CD1c-positive myeloid dendritic cell (primary cell): ENCODE results near the gene GPM6B.

Experiments used
- DNase-seq: peaks from one replicate; pipeline ENCODE4 v3.0.0-alpha.2; 2016; ENCODE audit errors: extremely low spot score

GPM6B gene

DNA sequence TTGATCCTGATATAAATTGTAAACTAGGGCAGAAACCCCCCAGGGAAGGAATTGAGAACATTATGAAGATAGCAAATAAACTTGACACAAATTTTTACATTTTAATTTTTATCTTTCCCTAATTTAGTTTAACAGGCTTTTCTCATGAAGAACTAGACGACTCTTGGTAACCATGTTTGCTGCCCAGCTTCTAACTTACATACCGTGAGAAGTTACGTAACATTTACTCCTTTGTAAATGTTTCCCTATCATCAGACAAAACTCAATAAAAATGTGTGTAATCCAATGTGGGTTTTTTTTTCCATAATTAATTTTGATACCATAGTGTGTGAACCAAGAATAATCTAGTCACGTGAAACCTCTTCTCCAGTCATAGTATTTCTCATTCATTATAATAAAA is 48.0 kb downstream of the GPM6B start:
- DNase-seq, result no peak

- DNase-seq, result no peak
Measured at GRCh38 chrX:13764765-13765164, 52.1 kb downstream of the GPM6B start.

DNA sequence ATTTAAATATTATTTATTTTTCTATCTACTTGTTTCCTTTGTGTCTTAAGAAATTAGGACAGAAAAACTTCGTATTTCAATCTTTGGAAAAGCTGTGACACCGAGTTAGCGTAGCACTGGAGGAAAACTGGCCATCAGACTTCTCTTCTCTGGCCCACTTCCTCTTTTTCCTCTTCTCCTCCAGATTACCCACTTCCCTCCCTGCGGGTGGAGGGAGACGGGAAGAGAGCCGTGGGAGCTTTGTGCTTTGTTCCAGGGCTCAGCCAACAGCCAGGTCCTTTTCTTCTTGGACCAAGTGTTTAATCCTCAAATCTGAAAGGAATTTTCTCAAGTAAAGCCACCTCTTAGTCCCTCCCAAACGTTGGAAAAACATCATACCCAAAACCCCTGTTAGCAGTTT is 52.6 kb downstream of the GPM6B start:
- DNase-seq, result peak; percentile 43

DNA sequence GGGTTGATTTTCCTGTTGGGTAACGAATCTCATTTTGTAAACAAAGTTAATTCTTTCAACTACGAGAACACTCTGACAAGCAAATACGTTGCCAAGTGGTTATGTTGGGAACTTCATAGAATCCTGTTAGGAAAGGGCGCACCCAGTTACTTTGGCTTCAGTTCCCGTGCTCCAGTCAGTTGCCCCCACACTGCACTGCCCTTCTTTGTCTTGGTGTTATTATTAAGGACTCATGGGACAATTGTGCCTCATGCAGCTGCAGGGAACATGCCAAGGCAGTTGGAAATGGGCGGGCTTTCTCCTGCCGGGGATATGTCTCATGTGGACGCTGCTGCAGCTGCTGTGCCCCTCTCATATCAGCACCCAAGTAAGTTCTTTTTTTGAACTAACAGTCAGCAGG is 53.4 kb downstream of the GPM6B start:
- no peak for DNase-seq

DNA sequence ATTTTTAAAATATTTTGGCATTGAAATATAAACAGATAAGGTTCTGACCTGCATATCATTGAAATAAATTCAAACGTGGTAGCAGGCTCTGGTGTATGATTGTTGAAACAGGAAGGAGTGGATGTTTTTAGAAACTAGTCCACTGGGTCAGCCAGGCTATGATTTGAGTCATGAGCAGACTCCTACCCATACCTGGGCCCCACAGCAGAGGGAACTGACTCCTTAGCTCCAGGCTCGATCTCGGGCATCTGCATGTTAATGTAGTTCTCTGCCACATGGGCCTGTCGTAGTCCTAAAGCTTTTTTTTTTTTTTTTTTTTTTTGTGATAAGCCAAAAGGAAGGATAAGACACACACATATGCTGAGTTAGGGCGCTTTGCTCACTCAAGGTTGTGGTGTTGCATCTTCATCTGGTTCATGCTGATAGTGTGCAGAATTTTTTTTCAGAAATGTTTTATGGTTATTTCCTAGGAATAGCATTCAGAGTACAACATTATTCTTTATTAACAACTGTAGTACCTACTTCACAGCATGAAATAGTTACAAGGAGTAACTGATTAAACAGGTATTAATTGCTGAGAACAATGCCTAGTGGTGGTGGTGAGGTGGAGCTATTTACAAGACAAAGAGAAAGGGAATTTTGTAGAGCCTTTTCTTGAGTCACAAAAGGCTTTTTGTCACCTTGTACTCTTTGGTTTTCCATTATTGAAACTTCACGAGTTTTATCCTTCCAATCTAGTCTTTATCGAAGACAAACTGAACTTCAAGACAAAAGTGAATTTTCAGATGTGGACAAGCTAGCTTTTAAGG is 55.1 kb downstream of the GPM6B start:
- DNase-seq, result peak; percentile 51

DNA sequence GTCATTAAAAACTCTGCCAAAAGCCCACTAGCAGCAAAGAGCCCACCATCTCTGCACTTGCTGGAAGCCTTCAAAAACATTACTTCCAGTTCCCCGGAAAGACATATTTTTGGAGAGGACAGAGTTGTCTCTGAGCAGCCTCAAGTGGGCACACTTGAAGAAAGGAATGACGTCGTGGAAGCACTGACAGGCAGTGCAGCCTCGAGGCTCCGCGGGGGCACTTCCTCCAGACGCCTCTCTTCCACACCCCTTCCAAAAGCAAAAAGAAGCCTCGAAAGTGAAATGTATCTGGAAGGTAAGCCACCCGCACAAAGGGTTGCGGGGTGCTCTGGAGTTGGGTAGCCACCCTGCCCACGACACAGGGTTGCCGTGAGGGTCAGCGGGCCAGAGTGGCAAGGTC is 56.5 kb downstream of the GPM6B start:
- peak; percentile 36 for DNase-seq

GRCh38 chrX:13759152-13759718 is 57.7 kb downstream of the GPM6B start:
- DNase-seq, result peak; percentile 42

GRCh38 chrX:13756381-13756780 is 60.5 kb downstream of the GPM6B start:
- DNase-seq, result no peak

- no peak for DNase-seq
Measured at GRCh38 chrX:13755254-13755653, 61.6 kb downstream of the GPM6B start.

DNA sequence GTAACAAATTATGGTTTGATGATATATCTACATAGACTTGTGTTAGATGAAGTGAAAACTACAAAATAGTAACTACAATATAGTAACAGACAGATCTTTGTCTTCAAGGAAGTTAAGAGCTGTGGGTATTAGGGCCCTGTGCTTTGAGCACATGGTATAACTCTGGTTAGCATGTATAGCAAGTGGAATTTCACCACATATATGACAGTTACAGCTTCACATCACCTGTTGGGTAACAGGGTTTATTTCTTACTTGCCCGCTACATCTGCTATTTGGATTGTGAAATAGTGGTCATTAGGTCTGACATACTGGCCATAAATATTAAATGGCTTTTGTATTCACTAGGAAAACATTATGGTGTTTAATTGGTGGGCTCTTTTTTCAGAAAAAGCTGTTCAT is 62.1 kb downstream of the GPM6B start:
- no peak for DNase-seq

GRCh38 chrX:13752646-13753045 is 64.2 kb downstream of the GPM6B start:
- DNase-seq, result peak; percentile 63

GRCh38 chrX:13752141-13752540 is 64.8 kb downstream of the GPM6B start:
- no peak for DNase-seq

- peak; percentile 35 for DNase-seq
Measured at GRCh38 chrX:13750812-13751211, 66.1 kb downstream of the GPM6B start.

GRCh38 chrX:13750204-13750603 is 66.7 kb downstream of the GPM6B start:
- DNase-seq, result no peak

GRCh38 chrX:13748486-13748885 is 68.4 kb downstream of the GPM6B start:
- no peak for DNase-seq

DNA sequence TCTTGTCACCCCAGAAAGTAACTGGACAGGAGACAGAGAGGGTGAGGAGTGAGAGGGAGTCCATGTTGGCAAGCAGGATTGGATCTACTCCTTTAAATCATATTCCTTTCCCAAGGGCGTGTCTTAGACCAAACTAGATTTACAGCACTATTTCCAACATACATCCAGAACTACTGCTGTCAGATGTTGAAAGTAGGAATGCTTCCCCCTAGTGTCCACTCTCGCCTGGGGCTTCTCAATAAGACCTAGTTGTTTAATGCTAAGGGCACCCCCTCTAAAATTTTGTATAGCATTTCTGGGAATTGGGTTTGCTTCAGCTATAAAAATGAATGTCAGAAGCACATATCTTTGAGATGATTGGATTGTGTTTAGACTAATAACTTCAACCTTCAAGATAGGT is 69.1 kb downstream of the GPM6B start:
- DNase-seq, result peak; percentile 27

- DNase-seq, result peak; percentile 32
Measured at GRCh38 chrX:13742397-13743176, 74.3 kb downstream of the GPM6B start.

GRCh38 chrX:13741695-13742094 is 75.2 kb downstream of the GPM6B start:
- DNase-seq, result no peak

GRCh38 chrX:13734278-13735172 is 82.4 kb downstream of the GPM6B start, which contains the start of the genes OFD1 and TRAPPC2:
Gene OFD1, plus strand, starts transcription at chrX:13734748. Its CDS starts 324 bp downstream, at chrX:13735072.
Gene TRAPPC2, minus strand, starts transcription at chrX:13734620. Its CDS starts 14,657 bp downstream, at chrX:13719963.
- DNase-seq, result peak; percentile 94

DNA sequence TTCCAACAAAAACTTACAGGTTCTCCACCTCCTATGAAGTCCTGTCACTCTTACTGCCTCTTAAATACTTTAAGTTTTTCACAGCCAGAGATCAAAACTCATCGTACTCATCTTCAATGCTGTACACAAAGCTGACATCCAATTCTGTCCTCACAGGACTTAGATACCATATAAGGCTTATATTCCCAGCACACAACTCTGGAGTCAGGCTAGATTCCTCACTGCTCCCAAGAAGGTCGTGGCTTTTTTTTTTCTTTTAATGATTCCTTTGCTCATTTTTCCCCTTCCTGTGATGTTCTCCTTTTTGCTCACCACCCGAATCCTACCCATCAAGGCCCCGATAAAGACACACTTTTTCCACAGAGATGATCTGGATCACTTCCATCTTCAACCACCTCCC is 83.4 kb downstream of the GPM6B start:
- no peak for DNase-seq

GRCh38 chrX:13732246-13733067 is 84.4 kb downstream of the GPM6B start:
- DNase-seq, result no peak
